HG03432 (cell line): ENCODE results near the gene LPP.

Experiments
- ATAC-seq: cut with Tn5 transposase; IDR thresholded peaks from one replicate; pipeline ENCODE4 v1.9.1; 2021; ENCODE audit warnings: mild to moderate bottlenecking, moderate library complexity; ENCODE audit not compliant: unreplicated experiment

The LPP gene

DNA sequence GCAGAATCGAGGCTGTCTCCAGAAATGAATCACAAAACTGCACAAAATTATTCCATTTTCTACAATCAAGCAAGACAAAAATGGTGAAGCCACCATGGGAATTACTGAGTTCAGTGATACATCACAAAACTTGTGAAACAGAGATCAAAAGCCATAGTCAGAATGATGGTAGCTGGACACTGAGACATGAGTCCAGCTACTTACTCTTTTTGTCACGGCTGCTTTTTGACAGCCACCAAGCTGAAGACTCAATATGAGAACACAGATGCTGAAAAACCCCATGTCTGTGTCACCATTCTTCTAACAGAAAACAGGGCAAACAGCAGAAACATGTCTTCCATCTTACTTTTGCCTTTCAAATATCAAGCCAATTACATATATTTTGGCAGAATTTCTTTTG, 237.6 kb downstream of the LPP start:
- ATAC-seq = no peak

DNA sequence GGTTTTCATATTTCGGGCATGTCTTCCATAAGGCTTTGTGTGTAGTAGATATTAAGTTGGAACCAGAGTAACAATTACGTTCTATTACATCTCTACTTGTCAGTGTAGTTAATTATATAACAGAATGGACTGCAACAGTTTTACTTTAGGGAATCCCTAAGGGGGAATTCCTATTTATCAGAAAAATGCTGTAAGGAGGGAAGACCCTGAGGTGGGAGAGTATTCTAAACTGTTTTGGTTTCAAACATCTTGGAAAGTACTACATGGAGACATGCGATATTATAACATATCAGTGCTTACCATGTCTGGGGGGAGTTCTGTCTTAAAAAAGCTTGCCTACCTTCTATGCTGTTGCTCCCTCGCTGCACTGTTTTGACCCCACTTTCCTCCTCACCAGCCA, 238.1 kb downstream of the LPP start:
- no peak for ATAC-seq

DNA sequence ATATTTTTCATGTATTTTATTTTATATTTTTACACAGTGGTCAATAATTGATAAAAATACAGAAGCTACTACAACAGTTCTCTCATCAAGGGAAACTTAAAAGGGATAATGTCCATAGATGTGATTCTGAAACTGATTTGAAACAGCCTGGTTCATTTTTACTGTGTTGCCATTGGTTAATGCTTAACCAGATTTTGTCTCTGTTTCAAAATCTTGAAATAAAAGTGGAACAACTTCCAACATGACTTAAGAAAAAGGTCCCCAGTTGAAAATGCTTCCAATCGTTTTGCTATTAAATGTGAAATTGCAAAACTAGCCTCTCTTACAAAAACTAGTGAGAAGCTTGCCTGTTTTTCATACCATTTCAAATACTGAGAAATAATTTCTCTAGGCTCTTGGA, 240.7 kb downstream of the LPP start:
- no peak for ATAC-seq

DNA sequence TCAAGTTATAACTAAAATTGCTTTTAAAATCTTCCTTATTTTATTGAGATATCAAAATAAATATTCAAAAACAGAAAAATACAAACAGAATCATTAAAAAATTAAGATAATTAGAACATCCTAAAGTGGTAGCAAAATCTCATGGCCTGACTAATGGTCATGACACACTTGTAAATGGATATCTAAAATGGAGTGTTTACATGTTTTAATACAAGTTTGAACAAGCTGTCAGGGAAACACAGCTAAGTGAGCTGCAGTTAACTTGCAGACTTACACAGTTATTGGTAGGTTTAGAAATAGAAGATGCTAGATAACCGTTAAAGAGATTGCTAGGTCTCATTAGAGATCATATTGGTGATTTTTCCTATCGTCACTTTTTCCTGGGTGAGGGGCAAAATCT, 242.3 kb downstream of the LPP start:
- no peak for ATAC-seq

DNA sequence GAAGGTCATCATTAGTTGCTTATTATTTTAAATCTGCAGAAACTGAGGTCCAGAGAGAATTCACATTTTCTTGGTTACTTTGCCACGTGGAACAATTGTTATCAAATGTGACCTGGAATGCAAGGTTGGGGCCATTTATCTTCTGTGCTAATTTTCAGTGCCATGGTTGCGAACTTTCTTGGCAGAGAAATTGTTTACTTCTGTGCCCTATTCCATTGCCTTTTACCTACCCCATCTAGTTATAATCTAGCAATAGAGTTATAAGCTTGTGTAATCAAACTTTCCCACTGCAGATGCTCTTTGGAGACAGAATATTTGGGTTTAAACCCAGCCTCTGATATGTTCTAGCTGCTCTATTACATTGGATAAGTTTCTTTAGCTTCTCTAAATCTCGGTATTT, 242.9 kb downstream of the LPP start:
- no peak for ATAC-seq

DNA sequence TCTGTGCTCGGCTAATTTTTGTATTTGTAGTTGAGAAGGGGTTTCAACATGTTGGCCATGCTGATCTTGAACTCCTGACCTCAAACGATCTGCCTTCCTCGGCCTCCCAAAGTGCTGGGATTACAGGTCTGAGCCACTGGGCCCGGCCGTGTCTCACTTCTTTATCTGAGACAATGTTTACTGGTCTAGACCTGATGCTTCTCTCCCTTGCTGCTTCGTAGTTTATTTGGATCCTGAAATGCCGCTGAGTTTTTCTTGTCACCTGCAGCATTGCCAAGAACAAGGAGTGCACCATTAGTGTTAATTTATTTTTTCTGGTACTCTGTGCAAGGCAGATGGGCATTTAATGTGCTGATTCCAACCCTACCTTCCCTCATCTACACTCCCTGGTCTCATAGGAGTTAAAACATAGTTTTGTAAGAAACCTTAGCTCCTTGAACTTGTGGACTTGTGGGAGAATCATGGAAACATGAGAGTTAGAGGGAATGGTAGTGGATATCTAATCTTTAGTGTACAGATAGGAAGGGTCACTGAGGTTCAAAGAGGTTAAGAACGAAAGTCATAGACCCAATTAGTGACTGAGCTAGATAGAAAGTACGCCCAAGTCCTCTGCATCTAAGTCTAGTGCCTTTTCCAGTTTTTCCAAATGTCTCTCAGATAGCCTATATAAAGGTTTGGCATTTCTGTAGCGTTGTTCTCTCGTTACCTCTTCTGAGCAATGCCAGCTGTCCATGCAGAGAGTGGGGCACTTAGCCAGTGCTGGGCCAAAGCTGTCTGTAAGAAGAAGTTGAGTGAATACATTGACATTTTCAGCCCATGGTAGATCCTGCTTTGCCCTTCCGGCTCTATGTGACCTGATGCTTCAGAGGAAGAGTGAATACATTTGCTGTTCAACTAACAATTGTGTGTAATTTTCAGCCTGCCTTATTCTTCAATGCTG, 244.1 kb downstream of the LPP start:
- ATAC-seq = no peak

DNA sequence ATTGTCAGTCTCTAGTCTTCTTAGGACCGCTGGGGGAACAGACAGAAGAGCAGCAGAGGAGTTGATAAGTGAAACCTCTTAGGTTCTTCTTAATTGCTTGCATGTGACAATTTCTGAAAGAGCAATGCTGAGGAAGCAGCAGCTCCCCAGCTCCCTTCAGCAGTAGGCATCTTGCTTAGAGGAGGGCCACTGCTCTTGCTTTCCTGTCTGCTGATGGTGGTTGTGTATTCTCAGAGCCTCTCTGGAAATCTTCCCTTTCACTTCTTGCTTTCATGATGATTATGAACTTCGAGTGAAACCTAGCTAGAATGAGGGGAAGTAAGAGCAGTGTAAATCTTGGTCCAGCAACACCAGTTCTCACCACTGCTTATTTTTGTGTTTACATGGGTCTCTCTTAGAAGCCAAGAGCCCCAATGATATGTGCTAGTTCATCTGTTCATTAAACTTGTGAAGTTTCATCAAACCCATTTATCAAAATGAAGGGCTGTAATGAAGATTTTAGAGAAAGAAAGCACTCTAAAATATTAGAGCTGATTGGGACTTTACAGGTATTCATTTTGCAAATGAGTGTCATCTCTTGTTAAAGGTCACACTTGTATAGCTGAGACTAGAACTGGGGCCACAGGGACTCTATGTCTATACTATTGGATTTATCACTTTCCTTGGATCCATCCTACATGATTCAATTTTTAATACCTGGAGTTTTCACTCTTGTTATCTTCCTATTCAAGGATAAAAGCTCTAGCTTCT, 246.7 kb downstream of the LPP start:
- peak; percentile 93 for ATAC-seq

DNA sequence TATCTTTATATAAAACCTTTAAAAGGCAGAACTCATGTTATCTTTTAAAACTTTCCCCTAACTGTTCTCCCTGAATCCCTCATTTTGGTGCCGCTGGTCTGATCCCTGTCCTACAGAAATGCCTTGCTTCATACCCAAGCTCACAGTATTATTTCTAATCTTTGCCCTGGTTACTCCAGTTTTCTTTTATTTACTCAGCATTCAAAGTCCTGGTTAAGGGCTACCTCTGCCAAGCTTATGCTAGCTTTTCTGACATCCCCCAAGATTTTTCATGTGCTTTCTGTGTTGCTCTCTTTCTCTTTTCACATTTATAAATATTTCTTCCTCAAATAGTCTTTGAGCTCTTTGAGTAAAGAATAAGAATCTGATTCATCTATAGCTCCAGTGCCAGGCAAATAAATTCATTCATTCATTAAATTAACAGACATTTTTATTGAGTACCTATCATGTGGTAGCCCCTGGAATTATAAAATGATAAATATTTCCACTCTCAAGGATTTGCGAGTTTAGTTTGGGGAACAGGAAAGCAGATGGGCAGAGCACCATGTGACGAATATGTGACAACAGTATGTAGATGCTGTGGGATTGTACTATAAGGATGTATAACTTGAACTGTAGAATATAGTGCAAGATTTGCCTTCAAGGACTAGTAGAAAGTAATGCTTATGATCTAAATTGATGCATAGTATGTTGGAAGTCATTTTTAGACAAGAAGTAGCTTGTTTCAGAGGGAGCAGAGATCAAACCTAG, 247.5 kb downstream of the LPP start:
- no peak for ATAC-seq

DNA sequence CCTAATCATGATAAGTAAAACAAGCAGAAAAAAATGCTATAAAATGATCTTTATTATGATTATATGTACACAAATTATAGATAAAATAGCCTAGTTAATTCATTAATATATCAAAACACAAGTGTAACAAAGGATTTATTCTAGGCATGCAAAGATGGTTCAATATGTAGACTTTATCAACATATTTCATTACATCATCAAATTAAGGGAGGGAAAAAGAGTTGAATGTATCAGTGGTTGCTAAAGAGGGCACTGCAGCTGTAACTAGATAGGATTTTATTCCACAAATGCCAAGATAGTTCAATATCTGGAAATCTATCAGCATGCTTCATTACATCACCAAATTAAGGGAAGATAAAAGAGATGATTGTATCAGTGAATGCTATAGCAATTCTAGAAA, 248.3 kb downstream of the LPP start:
- no peak for ATAC-seq

DNA sequence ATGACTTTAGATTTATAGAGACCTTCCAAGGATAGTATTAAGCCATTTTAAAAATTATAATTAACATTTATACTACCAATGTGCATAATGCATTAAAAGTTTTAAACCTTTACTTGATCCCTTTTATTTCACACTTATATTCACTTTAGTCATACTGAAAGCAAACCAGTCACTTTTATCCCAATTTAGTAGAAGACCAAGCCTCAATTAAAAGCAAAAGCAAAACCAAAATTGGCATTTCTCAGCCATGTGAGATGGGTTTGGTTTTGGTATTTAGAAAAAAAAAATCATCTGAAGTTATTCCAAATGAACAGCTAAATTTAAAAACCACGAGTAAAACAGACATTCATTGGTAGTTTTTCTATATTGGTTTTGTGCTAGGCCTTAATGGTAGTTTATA, 249.4 kb downstream of the LPP start:
- no peak for ATAC-seq

DNA sequence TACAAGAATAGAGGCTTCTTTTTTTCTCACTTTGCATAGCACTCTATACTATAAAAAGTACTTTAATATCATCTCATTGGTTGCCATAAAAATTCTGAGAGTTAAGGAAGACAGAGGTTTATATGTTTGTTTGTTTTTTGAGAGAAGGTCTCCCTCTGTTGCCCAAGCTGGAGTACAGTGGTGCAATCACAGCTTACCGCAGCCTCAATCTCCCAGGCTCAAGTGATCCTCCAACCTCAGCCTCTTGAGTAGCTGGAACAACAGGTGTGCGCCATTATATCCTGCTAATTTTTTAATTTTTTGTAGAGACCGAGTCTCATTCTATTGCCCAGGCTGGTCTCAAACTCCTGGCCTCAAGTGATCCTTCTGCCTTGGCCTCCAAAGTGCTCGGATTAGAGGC, 250.2 kb downstream of the LPP start:
- no peak for ATAC-seq

DNA sequence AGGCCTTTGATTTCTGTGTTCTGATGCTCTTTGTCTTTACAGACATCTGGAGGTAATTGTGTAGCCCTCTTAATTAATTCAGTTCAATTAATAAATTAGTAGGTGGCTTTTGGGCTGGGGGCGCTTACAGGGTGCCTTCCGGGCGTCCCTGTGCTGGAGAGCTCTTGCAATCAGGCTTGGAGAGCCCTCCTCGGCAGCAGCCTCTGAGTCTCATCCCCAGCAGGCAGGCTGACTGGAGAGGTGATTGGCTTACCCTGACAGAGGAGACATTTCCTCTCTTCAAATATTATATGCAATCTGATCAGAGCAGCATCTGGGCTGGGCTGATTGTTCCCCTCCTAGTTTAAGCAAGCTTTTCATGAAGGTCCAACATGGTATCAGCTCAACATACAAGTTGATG, 250.7 kb downstream of the LPP start:
- no peak for ATAC-seq

DNA sequence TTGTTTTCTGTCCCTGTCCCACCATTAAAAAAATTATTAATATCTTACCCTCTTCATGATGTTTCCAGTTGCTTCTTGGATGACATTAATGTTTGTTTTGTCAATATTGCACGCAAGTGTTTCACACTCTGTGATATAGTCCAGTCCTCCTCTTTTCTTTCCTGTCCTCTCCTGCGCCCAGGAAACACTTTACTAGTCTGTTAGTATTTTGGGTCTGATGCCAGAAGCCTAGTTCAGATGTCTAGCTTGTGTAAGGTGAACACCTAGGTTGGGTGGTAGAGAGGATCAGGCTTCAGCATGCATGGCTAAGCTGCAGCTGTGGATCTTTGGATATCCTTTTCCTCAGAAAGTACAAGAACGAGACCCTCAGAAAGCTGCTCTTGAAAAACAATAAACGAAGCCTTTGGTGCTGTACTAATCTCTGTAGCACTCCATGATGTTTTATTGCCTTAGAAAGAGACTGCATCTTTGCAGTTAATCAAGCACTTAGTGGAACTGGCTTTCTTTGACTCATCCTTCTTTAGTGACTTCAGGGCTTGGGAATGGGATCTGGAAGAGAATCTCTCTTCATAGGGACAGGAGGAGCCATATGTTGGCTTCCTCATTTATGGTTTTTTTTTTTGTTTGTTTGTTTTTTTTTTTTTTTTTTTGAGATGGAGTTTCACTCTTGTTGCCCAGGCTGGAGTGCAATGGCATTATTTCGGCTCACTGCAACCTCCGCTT, 253.4 kb downstream of the LPP start:
- no peak for ATAC-seq

DNA sequence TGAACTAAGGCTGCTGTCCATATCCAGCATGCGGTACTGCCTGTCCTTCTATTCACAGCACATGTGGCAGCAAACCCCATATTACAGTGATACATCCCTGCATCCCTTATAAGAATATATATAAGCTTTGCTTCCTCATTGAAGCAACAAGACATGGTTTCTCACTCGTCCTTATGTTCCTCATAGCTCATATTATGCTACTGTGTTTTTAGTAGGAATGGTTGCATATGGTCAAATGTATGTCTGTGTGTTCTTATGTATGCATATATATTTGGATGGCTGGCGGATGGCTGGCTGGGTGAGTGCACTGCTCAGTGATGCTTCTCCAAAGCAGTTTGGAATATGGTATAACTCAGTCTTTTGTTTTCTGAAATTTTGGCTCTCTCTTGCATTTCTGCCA, 254.9 kb downstream of the LPP start:
- ATAC-seq = no peak

DNA sequence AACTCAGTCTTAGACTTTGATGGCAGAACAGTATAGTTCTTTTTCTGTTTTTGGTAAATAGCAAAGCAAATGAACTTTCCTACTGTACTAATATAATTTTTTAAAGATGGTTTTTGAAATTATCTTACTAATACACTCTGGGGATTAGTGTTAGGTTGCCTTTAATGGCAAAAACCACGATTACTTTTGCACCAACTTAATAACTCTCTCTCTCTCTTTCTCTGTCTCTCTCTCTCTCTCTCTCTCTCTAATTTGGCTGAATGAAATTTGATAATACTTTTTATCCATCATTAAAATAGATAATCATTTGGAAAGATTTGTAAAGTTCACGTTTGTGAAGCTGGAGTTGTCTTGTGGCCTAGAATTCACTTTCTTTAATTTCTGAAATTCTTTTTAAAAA, 257.8 kb downstream of the LPP start:
- ATAC-seq = no peak

DNA sequence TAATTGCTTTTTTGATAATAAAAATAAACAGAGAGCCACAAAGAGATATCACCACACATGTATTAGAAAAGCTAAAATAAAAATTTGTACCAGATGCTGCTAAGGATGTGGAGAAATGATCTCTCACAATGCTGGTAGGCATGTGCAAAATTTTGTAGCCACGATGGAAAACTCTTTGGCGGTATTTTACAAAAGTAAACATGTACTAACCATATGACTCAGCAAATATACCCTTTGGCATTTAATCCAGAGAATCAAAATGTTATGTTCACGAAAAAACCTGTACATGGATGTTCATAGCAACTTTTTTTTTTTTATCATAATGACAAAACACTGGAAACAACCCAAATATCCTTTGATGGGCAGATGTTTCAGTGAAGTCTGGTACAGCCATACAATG, 261.2 kb downstream of the LPP start:
- no peak for ATAC-seq

DNA sequence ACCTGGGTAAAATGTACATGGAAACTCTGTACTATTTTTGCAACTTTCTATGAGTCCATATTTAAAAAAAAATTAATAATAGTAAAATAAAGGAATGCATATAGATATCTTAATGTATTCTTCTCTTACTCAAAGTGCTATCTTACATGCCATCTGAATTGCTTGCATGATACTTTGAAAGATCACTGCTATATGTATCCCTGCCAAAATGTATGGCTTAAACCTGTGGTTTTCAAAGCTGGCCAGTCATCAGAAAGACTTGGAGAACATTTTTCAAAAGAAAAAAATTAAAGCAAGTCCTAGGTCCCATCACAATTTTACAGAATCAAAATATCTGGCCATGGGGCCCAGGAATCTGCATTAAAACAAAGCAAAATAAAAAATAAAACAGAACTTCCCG, 262.1 kb downstream of the LPP start:
- no peak for ATAC-seq

DNA sequence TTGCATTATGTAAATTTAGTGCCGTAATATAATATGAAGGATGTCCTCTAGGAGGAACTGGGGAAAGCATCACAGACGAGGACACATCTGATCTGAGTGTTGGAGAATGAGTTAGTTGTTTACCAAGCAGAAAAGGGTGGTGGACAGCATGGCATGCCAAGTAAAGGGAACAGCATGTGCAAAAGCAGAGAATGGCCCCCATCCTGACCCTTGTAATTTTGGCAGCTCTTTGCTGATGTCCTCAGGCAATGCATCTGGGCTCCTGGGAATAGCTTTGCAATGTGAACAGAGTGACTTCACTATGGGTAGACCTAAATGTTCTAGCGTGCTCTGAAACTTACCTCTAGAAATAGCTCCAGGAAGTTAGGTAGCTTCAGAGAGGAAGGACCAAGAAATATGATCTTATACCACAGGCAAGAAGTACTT, 263.3 kb downstream of the LPP start:
- no peak for ATAC-seq

DNA sequence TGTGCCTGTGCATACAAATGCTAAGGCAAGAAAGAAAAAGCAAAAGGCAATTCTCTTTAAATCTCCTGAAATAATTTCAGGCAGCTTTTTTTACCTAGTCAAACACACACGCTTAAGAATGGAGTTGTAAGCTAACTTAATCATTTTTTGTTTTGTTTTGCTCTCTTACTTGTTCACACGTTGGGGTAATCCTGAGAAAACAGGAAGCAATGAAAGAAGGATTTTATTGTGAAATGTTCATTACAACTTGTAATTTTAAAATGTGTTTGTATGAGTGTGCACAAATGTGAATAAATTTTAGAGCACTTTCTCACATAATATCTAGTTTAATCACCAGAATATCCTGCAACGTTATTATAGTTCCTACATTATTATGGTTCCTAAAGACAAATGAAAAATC, 263.8 kb downstream of the LPP start:
- ATAC-seq = no peak

DNA sequence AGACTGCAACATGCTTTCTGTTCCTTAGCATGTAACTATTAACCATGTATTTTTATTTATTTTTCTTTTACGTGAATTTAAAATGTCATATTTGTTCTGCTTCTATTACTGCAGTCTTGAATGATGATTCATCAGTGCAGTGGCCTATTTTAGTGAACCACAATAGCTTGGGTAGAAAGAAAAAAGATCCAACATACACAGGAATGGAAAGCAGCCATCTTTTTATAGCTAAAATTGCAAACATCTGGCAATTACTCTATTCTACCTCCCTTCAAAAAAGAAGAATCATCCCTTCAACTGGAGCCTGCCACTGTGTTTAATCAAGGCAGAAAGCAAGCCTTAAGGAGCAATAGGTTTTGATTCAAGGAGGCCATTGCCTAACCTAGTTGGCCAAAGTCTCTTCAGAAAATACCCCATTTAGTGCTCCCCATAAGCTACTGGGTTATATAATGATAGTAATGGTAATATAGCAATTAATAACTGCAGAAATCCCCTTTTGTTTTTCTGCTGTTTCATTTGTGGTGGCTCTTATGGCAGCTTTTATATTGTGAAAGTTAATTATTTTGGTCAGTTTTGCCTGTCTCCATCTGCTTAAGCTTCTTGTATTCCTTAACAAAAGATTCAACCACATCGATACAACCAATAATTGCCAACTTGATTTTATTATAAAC, 267.3 kb downstream of the LPP start:
- ATAC-seq = peak; percentile 42
